GM18511 (cell line): ENCODE results near the gene CNPY1.
A peak's percentile ranks its signal among the peaks of the same experiment; 100 is the strongest.

Experiments used
- ATAC-seq: cut with Tn5 transposase; IDR thresholded peaks from one replicate; pipeline ENCODE4 v1.9.1; 2021; ENCODE audit warnings: mild to moderate bottlenecking, moderate library complexity; ENCODE audit not compliant: unreplicated experiment

The CNPY1 gene

DNA sequence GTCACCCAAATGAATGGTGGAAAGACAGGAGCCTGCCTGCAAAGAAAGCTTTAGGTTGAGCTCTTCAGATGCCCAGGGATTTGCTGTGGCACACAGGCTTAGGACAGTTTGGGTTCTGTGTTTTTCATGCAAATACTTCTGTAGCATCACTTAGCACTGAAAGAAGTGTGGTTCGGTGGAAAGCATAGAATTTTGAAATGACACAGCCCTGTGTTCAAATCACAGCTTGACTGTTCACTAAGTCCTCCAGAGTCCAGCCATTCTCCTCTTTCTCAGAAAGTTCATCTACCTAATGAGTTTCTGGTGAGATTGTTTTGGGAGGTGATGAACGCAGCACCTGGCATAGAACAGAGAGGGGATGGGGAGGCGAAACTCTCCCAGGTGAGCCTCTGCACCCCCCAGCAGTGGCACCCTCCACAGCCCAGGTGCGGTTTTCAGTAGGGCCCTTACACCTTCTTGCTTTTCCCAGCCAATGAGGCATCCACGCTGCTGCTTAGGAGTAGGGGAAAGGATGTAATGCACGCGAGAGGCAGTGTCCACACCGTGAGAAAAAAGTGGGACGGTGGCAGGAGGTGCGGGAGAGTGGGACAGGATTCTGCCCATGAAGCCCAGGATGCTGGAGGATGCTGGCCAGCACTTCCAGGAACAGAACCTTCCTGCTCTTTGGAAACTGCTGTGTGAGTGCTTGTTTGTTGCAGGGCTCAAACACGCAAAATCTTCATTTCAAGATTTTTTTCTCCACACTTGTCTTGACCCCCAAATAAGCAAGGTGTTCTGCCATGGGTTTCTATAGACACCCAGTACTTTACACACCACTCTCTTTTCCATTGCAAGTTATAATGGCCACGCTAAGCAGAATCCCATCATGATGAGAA lies 76.8 kb downstream of the CNPY1 start:
- no peak for ATAC-seq

DNA sequence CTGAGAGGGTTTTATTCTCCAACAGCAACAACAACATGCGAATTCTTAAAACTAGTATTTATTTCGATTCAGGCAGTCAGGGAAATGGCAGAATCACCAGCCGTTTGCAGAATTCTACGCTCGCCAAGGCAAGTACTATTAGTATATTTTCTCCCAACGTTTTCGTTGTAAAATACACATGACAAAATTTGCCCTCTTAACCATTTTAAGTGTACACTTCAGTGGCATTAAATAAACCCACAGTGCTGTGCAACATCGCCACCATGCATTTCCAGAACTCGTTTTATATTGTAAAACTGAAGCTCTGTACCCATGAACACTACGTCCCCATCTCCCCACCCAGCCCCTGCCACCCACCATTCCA lies 77.6 kb downstream of the CNPY1 start:
- no peak for ATAC-seq

GRCh38 chr7:155467846-155468784 lies 78.2 kb downstream of the CNPY1 start:
- no peak for ATAC-seq

- peak; percentile 48 for ATAC-seq
These were observed 79.3 kb downstream of the CNPY1 start for GRCh38 chr7:155466814-155467733.

- ATAC-seq, result peak; percentile 12
These were observed 80.1 kb downstream of the CNPY1 start for GRCh38 chr7:155466142-155466813.

DNA sequence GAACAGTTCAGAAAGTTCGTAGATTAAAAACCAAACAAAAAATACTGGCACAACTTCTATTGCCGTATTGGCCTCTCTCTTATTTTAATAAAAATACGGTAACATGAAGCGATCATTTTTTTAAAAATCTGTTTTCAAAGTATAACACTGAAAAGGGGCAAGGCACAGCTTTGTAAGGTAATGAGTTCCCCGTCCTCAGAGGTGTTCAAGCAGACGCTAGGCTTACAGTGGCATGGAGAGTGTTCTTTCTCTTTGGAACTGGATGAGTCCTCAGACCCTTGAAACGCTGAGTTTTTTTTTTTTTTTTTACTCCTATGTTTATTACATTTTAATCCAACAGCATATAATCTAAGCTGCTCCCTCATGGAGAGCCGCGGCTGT lies 80.6 kb downstream of the CNPY1 start:
- ATAC-seq, result no peak

- ATAC-seq, result no peak
These were observed 81.2 kb downstream of the CNPY1 start for GRCh38 chr7:155464948-155465739.

DNA sequence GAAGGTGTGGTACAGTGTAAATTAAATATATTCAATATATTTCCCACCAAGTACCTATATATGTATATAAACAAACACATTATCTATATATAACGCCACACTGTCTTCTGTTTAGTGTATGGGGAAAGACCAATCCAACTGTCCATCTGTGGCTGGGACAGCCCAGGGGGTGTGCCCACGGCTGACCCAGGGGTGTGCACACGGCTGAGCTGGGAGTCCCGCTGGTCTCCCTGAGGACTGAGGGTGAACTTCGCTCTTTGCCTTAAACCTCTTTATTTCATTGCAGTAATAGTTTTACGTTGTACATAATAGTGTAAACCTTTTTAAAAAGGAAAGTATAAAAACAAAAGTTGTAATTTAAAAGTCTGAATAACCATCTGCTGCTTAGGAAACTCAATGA lies 82.2 kb downstream of the CNPY1 start:
- ATAC-seq, result no peak

- ATAC-seq, result no peak
These were observed 83.1 kb downstream of the CNPY1 start for GRCh38 chr7:155463114-155463811.

GRCh38 chr7:155462163-155462735 lies 84.1 kb downstream of the CNPY1 start:
- ATAC-seq, result no peak

DNA sequence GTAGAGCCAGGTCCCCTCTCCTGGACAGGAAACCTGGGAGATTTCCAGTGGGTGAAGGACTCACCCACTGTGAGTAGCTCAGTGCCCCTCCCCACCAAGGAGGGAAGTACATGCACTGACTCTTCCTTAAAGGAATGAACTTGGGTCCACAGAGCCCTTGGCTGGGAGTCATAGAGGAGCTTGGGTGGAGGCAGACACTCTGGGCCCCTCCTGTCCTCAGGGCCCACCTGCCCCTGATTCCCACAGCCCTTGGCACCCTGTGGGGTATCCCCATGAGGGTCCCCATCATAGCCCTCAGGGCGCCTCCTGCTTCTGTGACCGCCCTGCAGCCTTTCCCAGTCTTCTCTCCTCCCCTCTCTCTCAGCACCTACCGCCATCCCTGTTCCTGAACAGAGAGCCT lies 84.7 kb downstream of the CNPY1 start:
- ATAC-seq, result no peak

- ATAC-seq, result no peak
These were observed 85.3 kb downstream of the CNPY1 start for GRCh38 chr7:155460926-155461613.

DNA sequence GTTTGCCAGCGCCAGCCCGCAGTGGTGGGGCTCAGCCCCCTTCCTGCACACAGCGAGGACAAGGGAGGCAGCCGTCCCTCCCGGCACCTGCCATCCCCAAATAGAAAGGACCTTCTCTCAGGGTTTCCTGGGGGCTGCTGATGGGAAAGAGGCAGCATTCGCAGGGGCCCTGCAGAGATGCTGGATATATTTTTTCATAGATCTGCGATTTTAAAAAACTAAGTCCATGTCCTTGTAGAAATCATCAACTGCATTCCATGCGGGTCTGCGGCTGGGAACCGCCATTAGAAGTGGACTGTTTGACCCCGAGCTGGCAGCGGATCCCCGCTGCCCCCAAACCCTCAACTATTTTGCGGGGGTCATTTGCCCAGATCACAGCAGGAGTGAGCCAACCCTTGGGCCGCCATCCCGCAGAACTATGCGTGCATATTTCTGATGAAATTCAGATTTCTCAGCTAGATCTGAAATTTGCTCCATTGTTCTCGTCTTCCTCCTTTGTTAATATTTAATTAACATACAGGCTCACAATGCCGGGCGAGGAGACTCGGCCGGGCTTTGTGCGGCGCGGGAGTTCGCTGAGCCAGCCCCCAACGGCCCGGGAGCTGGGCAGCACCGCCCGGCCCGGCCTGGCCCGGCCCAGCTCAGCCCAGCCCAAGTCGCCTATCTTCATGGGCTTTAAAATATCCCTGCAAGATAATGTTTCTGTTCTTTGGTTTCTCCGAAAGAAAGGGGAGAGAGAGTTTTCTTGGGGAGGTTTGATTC lies 86.5 kb downstream of the CNPY1 start:
- ATAC-seq, result no peak

DNA sequence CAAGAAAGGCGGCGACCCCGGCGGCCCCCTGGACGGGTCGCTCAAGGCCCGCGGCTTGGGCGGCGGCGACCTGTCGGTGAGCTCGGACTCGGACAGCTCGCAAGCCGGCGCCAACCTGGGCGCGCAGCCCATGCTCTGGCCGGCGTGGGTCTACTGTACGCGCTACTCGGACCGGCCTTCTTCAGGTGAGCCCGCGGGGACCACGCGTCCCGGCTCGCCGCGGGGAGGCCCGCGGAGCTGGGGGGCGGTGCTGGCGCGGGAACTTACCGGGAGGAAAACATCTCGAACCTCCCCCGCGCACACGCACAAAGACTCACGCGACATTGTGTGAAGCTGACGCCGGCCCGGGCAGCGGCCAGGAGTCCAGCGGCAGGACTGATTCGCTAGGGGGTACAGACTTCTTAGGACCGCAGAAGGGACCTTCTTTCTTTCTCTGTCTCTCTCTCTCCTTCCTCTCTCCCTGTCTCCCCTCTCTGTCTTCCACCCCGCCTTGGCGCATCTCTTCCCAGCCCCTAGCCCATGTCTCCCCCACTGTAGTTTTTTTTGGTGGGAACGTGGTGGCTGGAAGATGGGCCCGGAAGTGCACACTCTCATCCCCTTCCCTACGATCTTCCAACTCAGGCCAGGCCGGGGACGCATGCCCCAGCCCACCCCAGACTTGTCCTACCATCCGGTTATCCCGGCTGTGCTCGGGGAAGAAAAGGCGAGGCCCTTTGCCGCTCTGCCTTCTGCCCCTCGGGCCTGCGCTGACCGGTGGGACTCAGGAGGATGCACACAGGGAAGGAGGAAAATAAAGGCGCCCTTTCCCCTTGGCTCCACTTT lies 87.3 kb downstream of the CNPY1 start:
- ATAC-seq, result no peak

DNA sequence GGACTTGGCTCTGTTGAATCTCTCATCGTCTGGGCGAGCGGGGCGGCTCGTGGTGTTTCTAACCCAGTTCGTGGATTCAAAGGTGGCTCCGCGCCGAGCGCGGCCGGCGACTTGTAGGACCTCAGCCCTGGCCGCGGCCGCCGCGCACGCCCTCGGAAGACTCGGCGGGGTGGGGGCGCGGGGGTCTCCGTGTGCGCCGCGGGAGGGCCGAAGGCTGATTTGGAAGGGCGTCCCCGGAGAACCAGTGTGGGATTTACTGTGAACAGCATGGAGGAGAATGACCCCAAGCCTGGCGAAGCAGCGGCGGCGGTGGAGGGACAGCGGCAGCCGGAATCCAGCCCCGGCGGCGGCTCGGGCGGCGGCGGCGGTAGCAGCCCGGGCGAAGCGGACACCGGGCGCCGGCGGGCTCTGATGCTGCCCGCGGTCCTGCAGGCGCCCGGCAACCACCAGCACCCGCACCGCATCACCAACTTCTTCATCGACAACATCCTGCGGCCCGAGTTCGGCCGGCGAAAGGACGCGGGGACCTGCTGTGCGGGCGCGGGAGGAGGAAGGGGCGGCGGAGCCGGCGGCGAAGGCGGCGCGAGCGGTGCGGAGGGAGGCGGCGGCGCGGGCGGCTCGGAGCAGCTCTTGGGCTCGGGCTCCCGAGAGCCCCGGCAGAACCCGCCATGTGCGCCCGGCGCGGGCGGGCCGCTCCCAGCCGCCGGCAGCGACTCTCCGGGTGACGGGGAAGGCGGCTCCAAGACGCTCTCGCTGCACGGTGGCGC lies 88.1 kb downstream of the CNPY1 start, which contains the start of gene EN2:
EN2 (plus strand) TSS at position 19 of the 767 bp plus-strand sequence; CDS start at position 268, 249 bp downstream.
- no peak for ATAC-seq
